PC-9 (cell line): ENCODE measurements around the gene LXN. TPM values are rescaled to one million over a fixed set of nuclear protein-coding genes. Genes with fewer than 3 reads are reported as not detected.

Source experiments
- BruUV-seq: library from RNA; stranded (reverse); fragments of 400-500 nt; replicated peaks from 2 replicates; lab custom pipeline; 2021; lab: Mats Ljungman, UMichigan
- CTCF ChIA-PET: fragments of 300-600 bp; sonication (Branson Sonifier 250); formaldehyde crosslinking; loops from one replicate; lab custom pipeline; 2022; ENCODE audit warnings: antibody characterized with exemption; lab: Charles Lee
- POLR2A ChIA-PET: fragments of 300-600 bp; sonication (Branson Sonifier 250); formaldehyde crosslinking; loops from one replicate; lab custom pipeline; 2022; ENCODE audit warnings: antibody characterized with exemption; ENCODE audit not compliant: unreplicated experiment; lab: Charles Lee
- DNase-seq, 2 experiments: peaks; one replicate each; pipeline versions ENCODE4 v3.0.0 to v3.0.0-alpha.2; 2015 to 2022; ENCODE audit warnings: mixed read lengths in 1 of 2
- H2AFZ ChIP-seq: fragments of 200-600 bp; sonication (generic); 2 replicates; pipeline ENCODE4 v1.8.1; 2017; ENCODE audit warnings: antibody characterized with exemption
- H3F3A ChIP-seq: fragments of 200-600 bp; sonication (generic); 2 replicates; pipeline ENCODE4 v1.8.1; 2017; ENCODE audit warnings: antibody characterized with exemption, mild to moderate bottlenecking, low read depth; ENCODE audit not compliant: insufficient read depth
- H3K27ac ChIP-seq: fragments of 200-600 bp; sonication (generic); 2 replicates; pipeline ENCODE4 v1.6.1; 2016; ENCODE audit warnings: mixed run types
- H3K27me3 ChIP-seq: fragments of 200-600 bp; sonication (generic); 2 replicates; pipeline ENCODE4 v1.6.1; 2016; ENCODE audit warnings: low read depth, mixed run types; ENCODE audit not compliant: insufficient read depth
- H3K36me3 ChIP-seq: fragments of 200-600 bp; sonication (generic); 2 replicates; pipeline ENCODE4 v1.6.1; 2016; ENCODE audit warnings: low read depth, mixed run types
- H3K4me1 ChIP-seq: fragments of 200-600 bp; sonication (generic); replicated peaks from 2 replicates; pipeline ENCODE4 v1.6.1; 2016; ENCODE audit warnings: mixed run types; ENCODE audit not compliant: insufficient read depth
- H3K4me2 ChIP-seq: fragments of 200-600 bp; sonication (generic); 2 replicates; pipeline ENCODE4 v1.6.1; 2017; ENCODE audit warnings: mixed run types
- H3K4me3 ChIP-seq: fragments of 200-600 bp; sonication (generic); 2 replicates; pipeline ENCODE4 v1.6.1; 2016; ENCODE audit warnings: mixed run types
- H3K79me2 ChIP-seq: fragments of 200-600 bp; sonication (generic); 2 replicates; pipeline ENCODE4 v1.6.1; 2017; ENCODE audit warnings: low read depth, mixed run types
- H3K9me2 ChIP-seq: fragments of 200-600 bp; sonication (generic); 2 replicates; pipeline ENCODE4 v1.8.1; 2017; ENCODE audit warnings: mild to moderate bottlenecking; ENCODE audit not compliant: insufficient read depth
- H3K9me3 ChIP-seq: fragments of 200-600 bp; sonication (generic); 2 replicates; pipeline ENCODE4 v1.8.1; 2016; ENCODE audit warnings: low read depth; ENCODE audit not compliant: insufficient read depth
- H4K20me1 ChIP-seq: fragments of 200-600 bp; sonication (generic); 2 replicates; pipeline ENCODE4 v1.8.1; 2017; ENCODE audit not compliant: insufficient read depth
- CTCF ChIP-seq: fragments of 200-600 bp; sonication (generic); conservative IDR thresholded peaks from 2 replicates; pipeline ENCODE4 v1.6.1; 2017; ENCODE audit warnings: mixed run types, antibody characterized with exemption, mild to moderate bottlenecking, moderate library complexity
- EZH2 ChIP-seq: fragments of 200-600 bp; sonication (generic); IDR thresholded peaks from 2 replicates; pipeline ENCODE4 v1.8.0; 2017; ENCODE audit warnings: antibody characterized with exemption, low read depth
- intact Hi-C: fragments of 100-400 bp; cut with micrococcal nuclease; formaldehyde crosslinking; loops from one replicate; pipeline ENCODE4 v1.10.0; 2022; ENCODE audit not compliant: unreplicated experiment
- total RNA-seq: library from RNA; stranded (reverse); gene quantifications from 2 replicates; pipeline ENCODE4 v1.2.3, GENCODE V29; 2021

LXN gene
- total RNA-seq, 1 experiment from 2014 or later: not detected

- DNase-seq: peak in 1 of 2 experiments; percentile 1
- peak overlapping the region; percentile 72; the same call in 1 of the 2 replicates for H3K27ac ChIP-seq
- peaks cover 3% of the 10 kb centered on the region; the same call in 1 of the 2 replicates for H3K9me3 ChIP-seq
- H2AFZ ChIP-seq: no peak overlapping the region
- no peaks in the 10 kb centered on the region for H3K27me3 ChIP-seq
- BruUV-seq: no TSS peak
- no peaks in the 10 kb centered on the region for H4K20me1 ChIP-seq
- TF ChIP-seq EZH2 (no peak), CTCF (no peak)
- peaks cover 72% of the 10 kb centered on the region for H3K79me2 ChIP-seq
- peaks cover 65% of the 10 kb centered on the region for H3K4me1 ChIP-seq
- no peaks in the 10 kb centered on the region for H3K9me2 ChIP-seq
- ChIA-PET POLR2A (no interaction called here), CTCF (no interaction called here)
- intact Hi-C loops: no loop called here
- no peak overlapping the region for H3K4me3 ChIP-seq
- H3F3A ChIP-seq: peaks cover 59% of the 10 kb centered on the region
- H3K36me3 ChIP-seq: peaks cover 22% of the 10 kb centered on the region
- 0 out of 2 replicates have a peak overlapping the region, but pooled peaks have one; percentile 30 for H3K4me2 ChIP-seq
Observed at GRCh38 chr3:158717576-158717975, 45.1 kb upstream of the LXN start.

GRCh38 chr3:158713094-158713499 is 40.6 kb upstream of the LXN start:
- ChIA-PET CTCF (no interaction called here), POLR2A (no interaction called here)
- H3K79me2 ChIP-seq: peaks cover 37% of the 10 kb centered on the region
- no peak overlapping the region for H3K4me2 ChIP-seq
- H3K27me3 ChIP-seq: no peaks in the 10 kb centered on the region
- peaks cover 39% of the 10 kb centered on the region for H3F3A ChIP-seq
- intact Hi-C loops: no loop called here
- no peak overlapping the region for H3K27ac ChIP-seq
- no TSS peak for BruUV-seq
- no peaks in the 10 kb centered on the region for H3K9me2 ChIP-seq
- peak in 1 of 2 experiments; percentile 32 for DNase-seq
- peaks cover 28% of the 10 kb centered on the region for H3K36me3 ChIP-seq
- no peak overlapping the region for H2AFZ ChIP-seq
- no peak for TF ChIP-seq CTCF
- TF ChIP-seq EZH2: no peak
- peaks cover 26% of the 10 kb centered on the region for H3K4me1 ChIP-seq
- no peak overlapping the region for H3K4me3 ChIP-seq
- H3K9me3 ChIP-seq: no peaks in the 10 kb centered on the region
- no peaks in the 10 kb centered on the region; the same call in 1 of the 2 replicates for H4K20me1 ChIP-seq

- DNase-seq: no peak
- Histone ChIP-seq H3K9me3 (no peaks in the 10 kb centered on the region), H3K4me3 (no peak overlapping the region), H3K36me3 (peaks cover 33% of the 10 kb centered on the region), H3K4me2 (no peak overlapping the region), H3F3A (peaks cover 37% of the 10 kb centered on the region; the same call in 1 of the 2 replicates), H3K79me2 (peaks cover 30% of the 10 kb centered on the region), H3K9me2 (no peaks in the 10 kb centered on the region), H3K27ac (no peak overlapping the region), H3K4me1 (peaks cover 19% of the 10 kb centered on the region), H4K20me1 (no peaks in the 10 kb centered on the region; the same call in 1 of the 2 replicates), H2AFZ (no peak overlapping the region), H3K27me3 (no peaks in the 10 kb centered on the region)
- intact Hi-C loops: no loop called here
- TF ChIP-seq EZH2 (no peak), CTCF (no peak)
- CTCF ChIA-PET: no interaction called here
- POLR2A ChIA-PET: no interaction called here
- no TSS peak for BruUV-seq
Observed at GRCh38 chr3:158712443-158712842, 40.0 kb upstream of the LXN start.
